HepG2 (cell line): Measurements from ENCODE around the gene UMPS.

Source experiments
- CBFB ChIP-seq: sonication (generic); formaldehyde crosslinking; IDR thresholded peaks from 2 replicates; pipeline ENCODE4 v1.4.0; 2020; ENCODE audit warnings: missing genetic modification reagents
- MAZ ChIP-seq, 2 experiments: sonication (generic) in 1 of 2; formaldehyde crosslinking in 1 of 2; IDR thresholded peaks; 2 replicates each; pipeline versions ENCODE4 v1.5.0 to v1.6.1; 2012 to 2020; ENCODE audit warnings: low read depth in 2 of 2, mild to moderate bottlenecking in 2 of 2, borderline replicate concordance in 1 of 2, improper control_type of control experiment in 1 of 2, low read length in 1 of 2, missing genetic modification reagents in 1 of 2, moderate library complexity in 1 of 2
- POLR2A ChIP-seq, 2 experiments: IDR thresholded peaks; 2 replicates each; pipeline ENCODE4 v1.6.1; 2011; ENCODE audit warnings: low read depth in 2 of 2, low read length in 2 of 2, mild to moderate bottlenecking in 1 of 2, moderate library complexity in 1 of 2; ENCODE audit not compliant: insufficient read depth in 1 of 2
- STAT5B ChIP-seq: sonication (generic); formaldehyde crosslinking; IDR thresholded peaks from 2 replicates; pipeline ENCODE4 v1.4.0; 2020; ENCODE audit warnings: missing genetic modification reagents
- STAT6 ChIP-seq: sonication (generic); formaldehyde crosslinking; IDR thresholded peaks from 2 replicates; pipeline ENCODE4 v1.4.0; 2020; ENCODE audit warnings: missing genetic modification reagents, mild to moderate bottlenecking, borderline replicate concordance
- TF ChIP-seq, protein P1 (sequence below): sonication (generic); formaldehyde crosslinking; IDR thresholded peaks from 2 replicates; pipeline ENCODE4 v1.5.0; 2020; ENCODE audit warnings: missing genetic modification reagents, mild to moderate bottlenecking, borderline replicate concordance
- TF ChIP-seq, protein P2 (sequence below): sonication (generic); formaldehyde crosslinking; IDR thresholded peaks from 2 replicates; pipeline ENCODE4 v1.5.0; 2020; ENCODE audit warnings: missing genetic modification reagents, mild to moderate bottlenecking, borderline replicate concordance

DNA sequence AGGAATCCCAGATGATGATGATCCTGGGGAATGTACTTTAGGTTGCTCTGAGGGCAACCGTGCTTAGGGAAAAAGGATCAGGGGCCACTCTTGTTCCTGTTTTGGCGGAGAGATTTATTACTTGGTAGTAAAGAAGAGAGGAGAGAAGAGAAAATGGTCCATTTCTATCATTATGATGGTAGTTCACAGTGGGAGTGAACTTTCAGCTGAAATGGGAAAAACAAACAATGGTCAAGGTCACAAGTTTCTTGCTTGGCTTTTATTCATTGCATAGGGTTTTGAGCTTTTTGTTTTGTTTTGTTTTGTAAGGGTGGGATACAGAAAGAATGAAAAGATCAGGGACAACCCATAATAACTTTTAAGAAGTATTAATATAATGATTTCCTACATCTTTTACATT lies 7.7 kb upstream of the UMPS start:
- TF ChIP-seq, protein P1, sequence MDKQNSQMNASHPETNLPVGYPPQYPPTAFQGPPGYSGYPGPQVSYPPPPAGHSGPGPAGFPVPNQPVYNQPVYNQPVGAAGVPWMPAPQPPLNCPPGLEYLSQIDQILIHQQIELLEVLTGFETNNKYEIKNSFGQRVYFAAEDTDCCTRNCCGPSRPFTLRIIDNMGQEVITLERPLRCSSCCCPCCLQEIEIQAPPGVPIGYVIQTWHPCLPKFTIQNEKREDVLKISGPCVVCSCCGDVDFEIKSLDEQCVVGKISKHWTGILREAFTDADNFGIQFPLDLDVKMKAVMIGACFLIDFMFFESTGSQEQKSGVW (CRISPR knock-in tag) = no peak
- TF ChIP-seq POLR2A (IDR thresholded peaks at IDR 0.05; ENCODE audit: insufficient read depth in 1 of 2, low read depth in 2 of 2, low read length in 2 of 2) (no peak), CBFB (CRISPR knock-in tag) (no peak), STAT5B (CRISPR knock-in tag) (no peak), MAZ (IDR thresholded peaks at IDR 0.05; ENCODE audit: borderline replicate concordance, low read depth, low read length) (no peak), MAZ (CRISPR knock-in tag; IDR thresholded peaks at IDR 0.05; ENCODE audit: low read depth) (no peak), STAT6 (CRISPR knock-in tag) (no peak)
- TF ChIP-seq, protein P2, sequence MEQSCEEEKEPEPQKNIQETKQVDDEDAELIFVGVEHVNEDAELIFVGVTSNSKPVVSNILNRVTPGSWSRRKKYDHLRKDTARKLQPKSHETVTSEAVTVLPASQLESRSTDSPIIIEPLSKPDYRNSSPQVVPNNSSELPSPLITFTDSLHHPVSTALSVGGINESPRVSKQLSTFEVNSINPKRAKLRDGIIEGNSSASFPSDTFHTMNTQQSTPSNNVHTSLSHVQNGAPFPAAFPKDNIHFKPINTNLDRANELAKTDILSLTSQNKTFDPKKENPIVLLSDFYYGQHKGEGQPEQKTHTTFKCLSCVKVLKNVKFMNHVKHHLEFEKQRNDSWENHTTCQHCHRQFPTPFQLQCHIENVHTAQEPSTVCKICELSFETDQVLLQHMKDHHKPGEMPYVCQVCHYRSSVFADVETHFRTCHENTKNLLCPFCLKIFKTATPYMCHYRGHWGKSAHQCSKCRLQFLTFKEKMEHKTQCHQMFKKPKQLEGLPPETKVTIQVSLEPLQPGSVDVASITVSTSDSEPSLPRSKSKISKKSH = no peak
